GM18508 (cell line): ENCODE measurements around the gene ODC1.
"Not testable (repeated sequence)": the region's sequence is repeated elsewhere in the genome, so short reads cannot be mapped to it uniquely, and the experiment has no call there.

ENCODE experiments used
- ATAC-seq: cut with Tn5 transposase; IDR thresholded peaks from one replicate; pipeline ENCODE4 v1.9.1; 2021; ENCODE audit warnings: moderate number of reproducible peaks; ENCODE audit not compliant: insufficient read depth, unreplicated experiment

The ODC1 gene

DNA sequence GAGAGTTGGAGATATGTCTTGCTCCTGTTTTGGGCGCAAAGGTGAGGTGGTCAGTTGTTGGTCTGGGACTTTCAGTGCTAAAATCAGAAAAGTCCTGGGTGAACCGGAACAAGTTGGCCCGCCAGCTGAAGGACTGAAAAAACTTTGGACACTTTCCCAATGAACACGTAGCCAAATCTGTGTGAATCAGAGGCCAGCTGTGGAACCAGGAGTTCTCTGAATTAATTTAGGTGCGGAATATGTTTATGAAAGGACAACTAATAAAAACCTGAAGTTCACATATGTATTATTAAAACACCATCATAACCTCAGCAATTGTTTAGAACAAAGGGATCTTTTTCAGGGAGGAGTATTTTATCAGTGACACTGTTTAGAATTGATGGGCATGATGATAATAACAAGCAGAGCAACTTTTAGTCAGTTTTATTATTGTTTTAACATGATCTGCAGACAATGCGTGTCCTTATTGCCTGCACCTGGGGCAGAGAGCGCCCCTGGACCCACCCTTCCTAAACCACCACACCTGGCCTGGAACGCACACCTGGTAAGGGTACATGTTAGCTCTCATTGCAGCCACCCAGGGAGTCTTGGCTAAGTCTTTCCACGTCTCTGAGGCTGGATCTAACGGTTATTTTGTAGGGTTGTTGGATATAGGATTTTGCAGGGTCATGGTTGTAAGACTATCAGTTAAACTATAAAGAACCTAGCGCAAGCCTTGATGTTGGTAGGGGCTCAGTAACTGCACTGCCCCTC, 9.9 kb upstream of the ODC1 start:
- no peak for ATAC-seq

GRCh38 chr2:10457195-10457594, 9.1 kb upstream of the ODC1 start:
- not testable (repeated sequence) for ATAC-seq

DNA sequence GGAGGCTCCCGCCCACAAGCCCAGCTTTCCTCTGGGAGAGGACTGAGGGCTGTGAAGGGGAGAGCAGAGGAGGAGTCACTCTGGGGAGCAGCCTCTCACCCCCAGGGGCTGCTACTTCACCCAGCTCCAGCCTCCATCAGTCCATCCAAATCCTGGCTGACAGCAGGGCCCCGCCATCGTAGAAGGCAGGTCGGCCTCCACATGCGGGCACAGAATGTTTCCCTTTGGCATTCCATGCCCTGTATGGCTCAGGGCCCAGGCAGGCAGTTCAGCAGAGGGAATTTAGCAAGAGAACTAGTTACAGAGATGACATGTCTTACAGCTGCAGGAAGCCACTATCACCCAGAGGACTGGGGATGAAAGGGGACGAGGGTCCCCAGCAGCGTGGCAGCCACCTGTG, 6.4 kb upstream of the ODC1 start:
- no peak for ATAC-seq

DNA sequence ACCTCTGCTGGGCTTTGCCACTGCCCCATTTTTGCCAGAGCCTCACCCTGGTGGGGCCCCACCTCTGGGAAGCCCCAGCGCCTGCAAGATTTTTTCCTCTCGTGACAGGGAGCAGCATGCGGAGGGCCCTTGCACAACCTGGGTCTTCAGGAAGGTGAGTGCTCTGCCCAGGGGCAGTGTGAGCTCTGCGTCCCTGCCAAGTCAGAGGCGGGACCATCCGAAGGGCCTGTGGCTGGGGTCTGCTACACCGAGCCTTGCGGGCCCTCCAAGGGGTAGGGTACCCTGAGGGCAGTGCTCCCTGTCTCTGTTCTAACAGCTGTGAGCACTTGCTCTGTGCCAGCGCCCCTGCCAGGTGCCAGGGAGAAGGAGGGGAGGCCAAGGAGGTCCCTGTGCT, 5.8 kb upstream of the ODC1 start:
- no peak for ATAC-seq

- ATAC-seq, result no peak
Measured at GRCh38 chr2:10452956-10453904, 5.1 kb upstream of the ODC1 start.

GRCh38 chr2:10452312-10452711, 4.2 kb upstream of the ODC1 start:
- no peak for ATAC-seq

DNA sequence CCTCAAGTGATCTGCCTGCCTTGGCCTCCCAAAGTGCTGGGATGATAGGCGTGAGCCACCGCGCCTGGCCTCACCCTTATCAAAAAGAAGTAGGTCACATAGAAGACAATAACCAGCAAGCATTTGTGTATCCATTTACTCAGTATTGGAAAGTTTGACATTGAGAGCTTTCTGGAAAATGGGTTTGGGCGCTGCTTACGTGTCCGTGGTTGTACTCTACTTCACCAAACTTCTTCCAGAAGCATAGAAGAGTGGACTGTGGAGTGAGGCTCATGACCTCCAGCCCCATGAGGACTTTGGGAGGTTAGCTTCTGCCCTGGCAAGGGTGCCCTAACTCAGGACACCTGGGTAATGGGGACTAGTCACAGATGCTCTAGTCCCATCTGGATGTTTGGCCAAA, 3.7 kb upstream of the ODC1 start:
- no peak for ATAC-seq

DNA sequence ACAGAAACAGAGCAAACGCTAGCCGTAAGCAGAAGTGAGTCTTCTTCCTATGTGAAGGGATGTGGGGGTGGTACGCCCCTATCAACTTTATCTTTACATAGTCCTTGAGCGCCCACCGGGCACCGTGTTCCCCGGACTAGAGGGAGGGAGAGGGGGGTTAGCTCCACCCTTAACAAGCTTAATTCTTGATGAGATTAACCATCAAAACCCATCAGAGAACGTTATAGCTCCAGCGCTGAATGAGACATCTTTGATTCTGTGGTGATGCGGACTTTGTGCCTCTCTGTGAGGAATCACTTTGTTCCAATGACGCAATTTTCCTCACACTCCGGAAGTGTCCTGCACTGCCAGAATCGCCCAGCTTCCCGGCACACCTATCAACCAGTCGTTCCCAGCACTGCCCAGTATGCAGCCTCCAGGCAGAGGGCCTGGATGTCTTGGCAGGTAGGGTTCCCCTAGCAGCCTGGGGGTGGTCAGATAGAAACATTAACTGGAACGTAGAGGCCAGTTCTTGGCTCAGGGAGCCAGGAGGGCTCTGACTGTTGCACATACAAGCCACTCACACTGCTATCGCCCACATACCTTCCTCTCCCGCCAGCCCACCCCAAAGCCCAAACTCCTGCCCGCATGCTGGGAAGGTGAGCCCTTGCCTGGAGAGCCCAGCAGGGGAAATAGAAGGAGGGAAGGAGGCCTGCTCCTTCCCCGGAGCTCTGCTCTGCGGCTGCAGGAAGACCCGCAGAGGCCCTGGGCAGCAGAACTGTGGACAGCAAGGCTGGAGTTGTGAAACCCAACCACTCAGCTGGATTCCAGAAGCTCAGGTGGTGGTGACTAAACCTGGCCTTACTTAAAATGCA, 1.9 kb upstream of the ODC1 start:
- no peak for ATAC-seq

DNA sequence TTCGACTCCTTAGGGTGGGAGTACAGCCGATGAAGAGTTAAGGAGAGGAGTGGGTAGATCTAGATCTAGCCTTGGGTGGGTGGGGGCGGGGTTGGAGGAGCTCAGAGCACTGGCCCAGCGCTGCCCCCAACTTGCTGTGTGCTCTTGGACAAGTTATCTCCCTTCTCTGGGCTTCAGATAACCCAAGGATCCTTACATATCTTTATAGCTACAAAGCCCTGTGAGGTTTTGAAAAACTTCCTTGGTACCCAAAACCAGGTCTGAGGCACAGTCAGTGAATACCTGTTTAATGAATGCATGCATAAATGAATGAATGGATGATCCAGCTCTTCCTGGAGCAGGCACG, 1.3 kb upstream of the ODC1 start:
- no peak for ATAC-seq

GRCh38 chr2:10448576-10449485, 704 bp upstream of the ODC1 start:
- ATAC-seq, result peak; percentile 33

- ATAC-seq, result peak; percentile 7
Measured at GRCh38 chr2:10447300-10447894, 730 bp downstream of the ODC1 start.

GRCh38 chr2:10446631-10447030, 1.5 kb downstream of the ODC1 start:
- ATAC-seq, result no peak

DNA sequence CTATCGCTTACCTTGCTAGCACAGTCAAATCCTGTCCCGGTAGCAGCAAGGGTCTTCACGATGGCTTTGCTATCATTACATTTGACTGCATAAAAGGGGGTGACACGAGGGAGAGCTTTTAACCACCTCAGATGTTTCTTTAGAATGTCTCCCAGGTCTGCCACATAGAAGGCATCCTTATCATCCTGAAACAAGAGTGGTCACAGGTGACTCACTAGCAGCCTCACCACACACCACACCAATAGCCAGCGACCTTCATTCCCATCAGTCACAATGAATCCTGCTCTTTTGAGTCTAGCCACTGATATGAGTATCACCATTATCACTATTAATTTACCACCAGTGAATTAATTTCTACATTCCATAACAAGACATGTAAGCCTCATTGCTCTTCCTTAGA, 3.7 kb downstream of the ODC1 start:
- no peak for ATAC-seq

- ATAC-seq, result not testable (repeated sequence)
Measured at GRCh38 chr2:10442469-10443126, 5.5 kb downstream of the ODC1 start.

GRCh38 chr2:10441948-10442347, 6.2 kb downstream of the ODC1 start:
- no peak for ATAC-seq

- ATAC-seq, result no peak
Measured at GRCh38 chr2:10440736-10441135, 7.4 kb downstream of the ODC1 start.

DNA sequence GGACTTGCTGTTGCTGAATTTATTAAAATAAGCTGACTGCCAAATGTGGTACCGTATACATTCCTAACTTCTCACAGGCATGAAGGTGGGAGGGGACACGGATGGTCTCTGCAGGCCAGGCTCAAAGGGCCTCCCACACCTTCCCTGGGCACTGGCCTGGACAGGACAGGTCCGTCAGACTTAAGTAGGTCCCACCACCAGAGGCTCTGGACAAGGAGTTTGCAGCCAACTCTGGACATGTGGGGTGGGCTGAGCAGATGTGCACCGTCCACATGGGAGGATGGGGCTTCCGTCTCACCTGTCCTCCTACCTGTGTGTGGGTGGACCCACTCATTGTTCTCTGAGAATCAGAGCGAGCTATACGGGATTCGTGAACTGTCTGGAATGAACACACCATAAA, 8.2 kb downstream of the ODC1 start:
- no peak for ATAC-seq

DNA sequence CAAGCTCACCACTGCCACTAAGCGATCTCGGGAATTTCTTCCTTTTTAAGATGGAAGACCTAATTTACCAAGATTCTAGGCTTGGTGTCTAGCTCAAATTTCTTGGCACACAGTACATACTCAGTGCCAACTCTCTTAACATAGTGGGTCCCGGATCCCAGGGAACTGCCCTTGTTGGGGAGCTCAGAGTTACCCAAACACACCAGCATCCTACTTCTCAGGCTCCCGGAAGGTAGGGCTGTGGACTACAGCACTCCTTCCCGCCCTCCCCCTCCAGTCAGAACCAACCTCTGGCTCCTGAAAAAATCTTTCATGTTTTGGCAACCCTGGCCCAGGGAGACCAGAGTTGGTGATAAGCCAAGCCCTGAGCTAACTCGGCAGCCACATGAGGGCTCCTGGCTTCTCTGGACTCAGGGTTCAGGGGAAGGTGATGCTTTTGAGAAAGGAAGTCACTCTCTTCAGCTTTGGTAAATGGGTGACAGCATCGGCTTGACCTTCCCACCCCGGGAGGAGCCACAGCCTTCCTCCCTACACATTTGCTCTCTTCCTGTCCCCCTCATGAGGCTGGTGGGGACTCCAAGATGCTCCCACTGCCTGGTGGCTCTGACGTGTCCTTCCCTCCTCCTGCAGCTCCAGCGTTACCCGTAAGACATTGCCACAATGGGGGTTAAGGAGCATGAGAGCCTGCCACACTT, 8.8 kb downstream of the ODC1 start:
- no peak for ATAC-seq
